NB4 (cell line): ENCODE data around the gene LPAR2.

ENCODE experiments used
- CTCF ChIP-seq: IDR thresholded peaks from one replicate; pipeline ENCODE4 v1.5.1; 2012; ENCODE audit warnings: low read depth, low read length
- MAX ChIP-seq: IDR thresholded peaks from 2 replicates; pipeline ENCODE4 v1.6.1; 2011; ENCODE audit warnings: low read depth, low read length
- MYC ChIP-seq: IDR thresholded peaks from 2 replicates; pipeline ENCODE4 v1.6.1; 2011; ENCODE audit warnings: low read depth, low read length
- POLR2A ChIP-seq: IDR thresholded peaks from 2 replicates; pipeline ENCODE4 v1.6.1; 2011; ENCODE audit warnings: mild to moderate bottlenecking; ENCODE audit not compliant: insufficient read length; ENCODE audit errors: extremely low read depth

GRCh38 chr19:19610376-19611202, 17.4 kb downstream of the LPAR2 start:
- no peak for TF ChIP-seq CTCF
- no peak for TF ChIP-seq POLR2A
- no peak for TF ChIP-seq MAX
- no peak for TF ChIP-seq MYC
